WI38 (cell line): ENCODE measurements around the gene RAD51D.
"Not testable (repeated sequence)": the region's sequence is repeated elsewhere in the genome, so short reads cannot be mapped to it uniquely, and the experiment has no call there.

Experiments
- H3K4me3 ChIP-seq: 2 replicates; pipeline ENCODE4 v1.5.1; 2011; ENCODE audit warnings: low read depth, mild to moderate bottlenecking, control low read depth, low read length
- TF ChIP-seq, protein P1 (sequence below): IDR thresholded peaks from 2 replicates; pipeline ENCODE4 v1.5.1; 2012; ENCODE audit warnings: low read depth, mild to moderate bottlenecking, control low read depth, low read length

RAD51D gene

DNA sequence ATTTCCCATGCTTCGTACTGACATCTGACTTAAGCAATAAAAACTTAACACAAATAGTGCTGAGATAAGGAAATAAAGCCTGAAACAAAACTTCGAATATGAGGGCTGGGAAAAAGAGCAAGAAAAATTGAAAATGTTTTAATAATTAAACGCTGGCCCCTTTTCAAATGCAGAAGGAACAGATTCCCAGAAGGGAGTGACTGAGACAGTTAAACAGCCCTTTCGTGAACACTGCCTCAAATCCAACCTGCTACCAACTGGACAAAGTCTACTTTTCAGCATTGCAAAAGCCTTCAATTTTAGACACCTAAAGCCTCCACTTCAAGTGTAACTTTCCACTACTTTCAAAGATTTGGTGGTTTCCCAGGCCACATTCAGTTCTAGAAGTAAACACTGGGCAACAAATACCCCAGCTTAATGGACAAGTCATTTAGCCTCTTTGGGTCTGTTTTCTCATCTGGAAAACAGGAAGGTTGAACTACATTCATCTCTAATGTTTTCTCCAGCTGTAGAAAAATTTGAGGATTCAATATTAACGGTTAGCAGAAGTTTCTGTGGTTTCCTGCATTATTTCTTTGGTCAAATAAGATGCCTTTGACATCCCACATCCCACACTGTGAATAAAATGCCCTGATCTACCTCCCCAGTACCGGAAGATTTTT, 68.0 kb downstream of the RAD51D start:
- TF ChIP-seq, protein P1, sequence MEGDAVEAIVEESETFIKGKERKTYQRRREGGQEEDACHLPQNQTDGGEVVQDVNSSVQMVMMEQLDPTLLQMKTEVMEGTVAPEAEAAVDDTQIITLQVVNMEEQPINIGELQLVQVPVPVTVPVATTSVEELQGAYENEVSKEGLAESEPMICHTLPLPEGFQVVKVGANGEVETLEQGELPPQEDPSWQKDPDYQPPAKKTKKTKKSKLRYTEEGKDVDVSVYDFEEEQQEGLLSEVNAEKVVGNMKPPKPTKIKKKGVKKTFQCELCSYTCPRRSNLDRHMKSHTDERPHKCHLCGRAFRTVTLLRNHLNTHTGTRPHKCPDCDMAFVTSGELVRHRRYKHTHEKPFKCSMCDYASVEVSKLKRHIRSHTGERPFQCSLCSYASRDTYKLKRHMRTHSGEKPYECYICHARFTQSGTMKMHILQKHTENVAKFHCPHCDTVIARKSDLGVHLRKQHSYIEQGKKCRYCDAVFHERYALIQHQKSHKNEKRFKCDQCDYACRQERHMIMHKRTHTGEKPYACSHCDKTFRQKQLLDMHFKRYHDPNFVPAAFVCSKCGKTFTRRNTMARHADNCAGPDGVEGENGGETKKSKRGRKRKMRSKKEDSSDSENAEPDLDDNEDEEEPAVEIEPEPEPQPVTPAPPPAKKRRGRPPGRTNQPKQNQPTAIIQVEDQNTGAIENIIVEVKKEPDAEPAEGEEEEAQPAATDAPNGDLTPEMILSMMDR, result no peak
- H3K4me3 ChIP-seq, result no peak overlapping the region

DNA sequence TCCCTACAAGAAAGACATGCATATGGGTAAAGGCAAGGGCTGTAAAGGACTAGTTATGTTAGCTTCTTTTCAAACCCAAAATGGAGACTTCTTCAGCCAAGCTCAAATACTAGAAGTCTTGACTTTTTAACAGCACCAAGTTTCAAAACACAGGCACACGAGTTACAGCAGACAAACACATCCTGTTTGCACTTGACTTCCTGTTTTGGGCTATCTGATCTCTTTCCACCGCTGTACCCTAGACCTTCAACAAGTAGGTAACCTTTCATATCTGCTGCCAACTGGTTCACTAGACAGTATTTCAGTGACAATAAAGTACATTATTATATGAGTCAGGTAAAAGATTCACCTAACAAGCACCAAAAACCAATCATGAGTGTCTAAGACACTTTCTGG, 68.5 kb downstream of the RAD51D start:
- no peak overlapping the region for H3K4me3 ChIP-seq

DNA sequence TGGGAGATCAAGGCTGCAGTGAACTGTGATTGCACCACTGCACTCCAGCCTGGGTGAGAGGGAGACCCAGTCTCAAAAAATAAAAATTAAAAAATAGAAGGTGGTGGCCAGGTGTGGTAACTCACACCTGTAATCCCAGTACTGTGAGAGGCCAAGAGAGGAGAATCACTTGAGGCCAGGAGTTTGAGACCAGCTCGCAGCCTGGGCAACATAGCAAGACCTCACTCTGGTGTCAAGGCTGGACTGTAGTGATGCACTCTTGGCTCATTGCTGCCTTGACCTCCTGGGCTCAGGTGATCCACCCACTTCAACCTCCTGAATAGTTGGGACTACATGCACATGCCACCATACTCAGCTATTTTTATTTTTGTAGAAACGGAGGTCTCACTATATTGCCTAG, 69.5 kb downstream of the RAD51D start:
- TF ChIP-seq, protein P1, result no peak
- H3K4me3 ChIP-seq, result no peak overlapping the region

More for the DNA sequence above, 68.5 kb downstream of the RAD51D start:
- TF ChIP-seq, protein P1, result no peak

DNA sequence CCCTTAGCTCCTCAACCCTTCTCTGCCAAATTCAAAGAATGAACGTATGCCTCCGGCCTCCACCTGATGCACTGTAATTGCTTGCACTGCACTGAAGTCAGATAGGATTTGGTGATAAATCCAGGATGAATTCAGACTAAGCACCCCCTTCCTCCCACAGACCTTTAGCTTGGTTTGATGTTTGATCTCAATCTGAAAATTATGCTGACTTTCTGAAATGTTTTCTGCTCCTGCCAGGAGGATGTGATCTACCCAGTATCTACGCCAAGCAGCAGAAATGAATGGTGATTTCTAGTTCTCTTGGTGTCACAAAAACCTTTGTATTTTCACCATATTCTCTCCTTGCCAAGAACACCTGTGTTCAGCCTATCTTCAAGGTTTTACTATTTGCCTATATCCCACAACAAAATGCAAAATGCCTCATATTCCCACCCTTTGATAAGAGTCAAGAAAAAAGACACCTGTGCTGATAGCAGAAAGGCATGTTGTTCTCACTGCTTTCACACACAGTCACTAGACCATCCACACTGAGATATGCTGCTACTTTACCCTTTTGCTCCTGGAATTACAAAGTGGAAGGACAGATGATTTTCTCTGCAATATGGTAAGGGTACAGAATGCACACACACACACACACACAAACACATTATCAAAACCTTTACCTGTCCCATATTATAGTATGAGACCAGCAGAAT, 70.8 kb downstream of the RAD51D start:
- no peak overlapping the region for H3K4me3 ChIP-seq
- TF ChIP-seq, protein P1, result no peak

DNA sequence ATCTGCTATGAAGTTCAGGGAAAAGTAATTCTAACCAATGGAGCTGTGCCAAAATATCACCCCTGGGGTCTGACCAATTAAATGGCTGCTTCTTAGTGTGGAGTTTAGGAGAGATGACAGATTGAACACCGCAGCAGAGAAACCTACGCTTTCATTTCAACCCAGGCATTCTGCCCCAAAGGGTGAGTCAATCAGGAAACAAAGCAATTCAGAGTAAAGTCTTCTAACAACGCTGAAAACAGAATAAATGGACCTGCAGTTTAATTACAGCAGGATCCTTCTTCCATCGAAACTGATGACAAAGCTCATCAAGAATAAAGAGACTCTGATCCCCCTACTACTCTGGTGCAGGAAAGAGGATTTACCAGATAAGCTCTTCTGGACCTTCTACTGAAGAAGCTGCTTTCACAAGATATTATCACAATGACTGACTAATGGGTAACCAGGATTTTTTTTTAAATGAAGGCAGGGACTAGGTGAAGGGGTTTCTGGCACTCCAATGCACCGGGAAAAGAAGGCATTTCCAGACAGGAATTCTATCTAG, 72.8 kb downstream of the RAD51D start:
- TF ChIP-seq, protein P1, result no peak
- no peak overlapping the region for H3K4me3 ChIP-seq

DNA sequence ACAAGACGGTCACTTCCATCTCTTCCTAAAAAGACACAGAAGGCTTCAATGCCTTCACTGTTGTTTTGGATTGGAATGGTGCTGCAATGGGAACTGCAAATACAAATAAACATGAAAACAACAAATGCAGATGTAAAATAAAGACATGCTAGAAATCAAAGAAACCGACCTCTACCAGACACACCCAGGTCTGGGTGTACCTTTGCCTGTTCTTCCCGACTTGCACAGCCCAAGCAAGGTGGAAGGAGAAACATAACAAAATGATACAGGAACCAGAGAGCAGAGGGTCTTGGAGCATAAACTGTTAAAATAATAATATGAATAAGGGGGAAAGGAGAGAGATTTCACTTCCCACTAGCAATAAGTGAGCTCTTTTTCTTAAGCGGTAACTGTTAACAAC, 73.4 kb downstream of the RAD51D start:
- H3K4me3 ChIP-seq, result no peak overlapping the region
- TF ChIP-seq, protein P1, result no peak

DNA sequence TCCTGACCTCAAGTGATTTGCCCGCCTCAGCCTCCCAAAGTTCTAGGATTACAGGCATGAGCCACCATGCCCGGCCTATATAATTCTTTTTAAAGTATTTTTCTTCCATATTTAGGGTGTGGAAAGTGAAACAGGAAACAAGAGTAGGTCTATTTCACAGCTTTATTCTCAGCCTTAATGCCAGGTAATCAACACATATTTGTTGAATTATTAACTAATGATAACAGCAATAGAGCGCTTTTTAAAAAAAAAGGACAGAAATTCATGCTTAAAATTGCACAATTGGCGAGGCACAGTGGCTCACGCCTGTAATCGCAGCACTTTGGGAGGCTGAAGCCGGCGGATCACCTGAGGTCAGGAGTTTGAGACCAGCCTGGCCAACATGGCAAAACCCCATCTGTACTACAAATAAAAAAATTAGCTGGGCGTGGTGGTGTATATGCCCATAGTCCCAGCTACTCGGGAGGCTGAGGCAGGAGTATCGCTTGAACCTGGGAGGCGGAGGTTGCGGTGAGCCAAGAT, 74.1 kb downstream of the RAD51D start:
- not testable (repeated sequence) for H3K4me3 ChIP-seq
